Astrocyte (in vitro differentiated cells and primary cell): ENCODE measurements around the gene PCED1B. TPM values are rescaled to one million over a fixed set of nuclear protein-coding genes. Genes with fewer than 3 reads are reported as not detected.
A peak's percentile ranks its signal among the peaks of the same experiment; 100 is the strongest.

ENCODE experiments used
- DNase-seq: peaks from one replicate; pipeline ENCODE4 v3.0.0-alpha.2; 2010; ENCODE audit warnings: low read depth
- FAIRE-seq: peaks from 2 replicates; lab custom pipeline; 2011; peaks lifted over from hg19 to GRCh38; lab: Jason Lieb, UNC
- H2AFZ ChIP-seq: 2 replicates; pipeline ENCODE4 v1.6.0; 2012; ENCODE audit warnings: low read depth, low read length, inconsistent platforms
- H3K27ac ChIP-seq: 2 replicates; pipeline ENCODE4 v1.5.1; 2011; ENCODE audit warnings: low read depth, low read length, inconsistent platforms
- H3K27me3 ChIP-seq: 2 replicates; pipeline ENCODE4 v1.6.0; 2011; ENCODE audit warnings: low read length, inconsistent platforms; ENCODE audit not compliant: insufficient read depth
- H3K36me3 ChIP-seq: 2 replicates; pipeline ENCODE4 v1.5.1; 2011; ENCODE audit warnings: low read length, inconsistent platforms; ENCODE audit not compliant: insufficient read depth
- H3K4me1 ChIP-seq: 2 replicates; pipeline ENCODE4 v1.5.1; 2011; ENCODE audit warnings: low read length, inconsistent platforms; ENCODE audit not compliant: insufficient read depth
- H3K4me2 ChIP-seq: 2 replicates; pipeline ENCODE4 v1.6.0; 2012; ENCODE audit warnings: low read length, inconsistent platforms
- H3K4me3 ChIP-seq: 2 replicates; pipeline ENCODE4 v1.5.1; 2011; ENCODE audit warnings: low read depth, mild to moderate bottlenecking, low read length, inconsistent platforms; ENCODE audit not compliant: insufficient read depth
- H3K79me2 ChIP-seq: 2 replicates; pipeline ENCODE4 v1.6.0; 2012; ENCODE audit warnings: mild to moderate bottlenecking, low read length, inconsistent platforms; ENCODE audit not compliant: insufficient read depth
- H3K9ac ChIP-seq: 2 replicates; pipeline ENCODE4 v1.6.0; 2012; ENCODE audit warnings: mild to moderate bottlenecking, low read length, inconsistent platforms
- H3K9me3 ChIP-seq: 2 replicates; pipeline ENCODE4 v1.5.1; 2012; ENCODE audit warnings: low read depth, mild to moderate bottlenecking, low read length, inconsistent platforms; ENCODE audit not compliant: insufficient read depth
- H4K20me1 ChIP-seq: 2 replicates; pipeline ENCODE4 v1.6.0; 2012; ENCODE audit warnings: low read length, inconsistent platforms; ENCODE audit not compliant: insufficient read depth
- H3K27ac Mint-ChIP-seq: one replicate; pipeline ENCODE4 v1.8.0; 2021; ENCODE audit warnings: mild to moderate bottlenecking, mixed read lengths; ENCODE audit not compliant: unreplicated experiment
- H3K27me3 Mint-ChIP-seq: one replicate; pipeline ENCODE4 v1.8.0; 2021; ENCODE audit warnings: low read depth, mixed read lengths; ENCODE audit not compliant: unreplicated experiment
- H3K36me3 Mint-ChIP-seq: one replicate; pipeline ENCODE4 v1.8.0; 2021; ENCODE audit warnings: low read depth, mixed read lengths; ENCODE audit not compliant: unreplicated experiment
- H3K4me1 Mint-ChIP-seq: one replicate; pipeline ENCODE4 v1.8.0; 2021; ENCODE audit warnings: low read depth, mixed read lengths; ENCODE audit not compliant: unreplicated experiment
- H3K4me3 Mint-ChIP-seq: one replicate; pipeline ENCODE4 v1.8.0; 2021; ENCODE audit warnings: mild to moderate bottlenecking, moderate library complexity, mixed read lengths; ENCODE audit not compliant: unreplicated experiment
- H3K9me3 Mint-ChIP-seq: one replicate; pipeline ENCODE4 v1.8.0; 2021; ENCODE audit warnings: mild to moderate bottlenecking, mixed read lengths; ENCODE audit not compliant: unreplicated experiment
- EZH2 ChIP-seq: IDR thresholded peaks from 2 replicates; pipeline ENCODE4 v1.6.1; 2012; ENCODE audit warnings: mild to moderate bottlenecking, low read length, inconsistent platforms; ENCODE audit not compliant: insufficient read depth
- total RNA-seq: library from RNA; stranded (reverse); gene quantifications from 2 replicates; pipeline ENCODE4 v1.2.1, GENCODE V29; 2021
- TF ChIP-seq, protein P1 (sequence below): IDR thresholded peaks from 2 replicates; pipeline ENCODE4 v1.5.1; 2011; ENCODE audit warnings: low read depth, mild to moderate bottlenecking, inconsistent platforms, low read length, moderate library complexity; ENCODE audit not compliant: insufficient read depth

PCED1B gene
- total RNA-seq, 1 donor from 2014 or later: 1.8 TPM

- Mint-ChIP-seq H3K4me3 (no peak overlapping the region), H3K27me3 (no peaks in the 10 kb centered on the region), H3K4me1 (peaks cover 44% of the 10 kb centered on the region), H3K27ac (peak overlapping the region; percentile 81), H3K36me3 (peaks cover 2% of the 10 kb centered on the region), H3K9me3 (peaks cover 3% of the 10 kb centered on the region)
- Histone ChIP-seq H3K27ac (no peak overlapping the region), H4K20me1 (no peaks in the 10 kb centered on the region), H3K4me1 (peaks cover 34% of the 10 kb centered on the region), H3K9me3 (no peaks in the 10 kb centered on the region), H3K9ac (no peak overlapping the region), H2AFZ (no peak overlapping the region), H3K36me3 (no peaks in the 10 kb centered on the region), H3K4me2 (no peak overlapping the region), H3K4me3 (no peak overlapping the region), H3K27me3 (no peaks in the 10 kb centered on the region), H3K79me2 (no peaks in the 10 kb centered on the region)
- FAIRE-seq (no peak), DNase-seq (no peak)
- no peak for TF ChIP-seq EZH2
- TF ChIP-seq, protein P1, sequence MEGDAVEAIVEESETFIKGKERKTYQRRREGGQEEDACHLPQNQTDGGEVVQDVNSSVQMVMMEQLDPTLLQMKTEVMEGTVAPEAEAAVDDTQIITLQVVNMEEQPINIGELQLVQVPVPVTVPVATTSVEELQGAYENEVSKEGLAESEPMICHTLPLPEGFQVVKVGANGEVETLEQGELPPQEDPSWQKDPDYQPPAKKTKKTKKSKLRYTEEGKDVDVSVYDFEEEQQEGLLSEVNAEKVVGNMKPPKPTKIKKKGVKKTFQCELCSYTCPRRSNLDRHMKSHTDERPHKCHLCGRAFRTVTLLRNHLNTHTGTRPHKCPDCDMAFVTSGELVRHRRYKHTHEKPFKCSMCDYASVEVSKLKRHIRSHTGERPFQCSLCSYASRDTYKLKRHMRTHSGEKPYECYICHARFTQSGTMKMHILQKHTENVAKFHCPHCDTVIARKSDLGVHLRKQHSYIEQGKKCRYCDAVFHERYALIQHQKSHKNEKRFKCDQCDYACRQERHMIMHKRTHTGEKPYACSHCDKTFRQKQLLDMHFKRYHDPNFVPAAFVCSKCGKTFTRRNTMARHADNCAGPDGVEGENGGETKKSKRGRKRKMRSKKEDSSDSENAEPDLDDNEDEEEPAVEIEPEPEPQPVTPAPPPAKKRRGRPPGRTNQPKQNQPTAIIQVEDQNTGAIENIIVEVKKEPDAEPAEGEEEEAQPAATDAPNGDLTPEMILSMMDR: no peak
Observed at GRCh38 chr12:47267571-47267970, 188.2 kb downstream of the PCED1B start.

DNA sequence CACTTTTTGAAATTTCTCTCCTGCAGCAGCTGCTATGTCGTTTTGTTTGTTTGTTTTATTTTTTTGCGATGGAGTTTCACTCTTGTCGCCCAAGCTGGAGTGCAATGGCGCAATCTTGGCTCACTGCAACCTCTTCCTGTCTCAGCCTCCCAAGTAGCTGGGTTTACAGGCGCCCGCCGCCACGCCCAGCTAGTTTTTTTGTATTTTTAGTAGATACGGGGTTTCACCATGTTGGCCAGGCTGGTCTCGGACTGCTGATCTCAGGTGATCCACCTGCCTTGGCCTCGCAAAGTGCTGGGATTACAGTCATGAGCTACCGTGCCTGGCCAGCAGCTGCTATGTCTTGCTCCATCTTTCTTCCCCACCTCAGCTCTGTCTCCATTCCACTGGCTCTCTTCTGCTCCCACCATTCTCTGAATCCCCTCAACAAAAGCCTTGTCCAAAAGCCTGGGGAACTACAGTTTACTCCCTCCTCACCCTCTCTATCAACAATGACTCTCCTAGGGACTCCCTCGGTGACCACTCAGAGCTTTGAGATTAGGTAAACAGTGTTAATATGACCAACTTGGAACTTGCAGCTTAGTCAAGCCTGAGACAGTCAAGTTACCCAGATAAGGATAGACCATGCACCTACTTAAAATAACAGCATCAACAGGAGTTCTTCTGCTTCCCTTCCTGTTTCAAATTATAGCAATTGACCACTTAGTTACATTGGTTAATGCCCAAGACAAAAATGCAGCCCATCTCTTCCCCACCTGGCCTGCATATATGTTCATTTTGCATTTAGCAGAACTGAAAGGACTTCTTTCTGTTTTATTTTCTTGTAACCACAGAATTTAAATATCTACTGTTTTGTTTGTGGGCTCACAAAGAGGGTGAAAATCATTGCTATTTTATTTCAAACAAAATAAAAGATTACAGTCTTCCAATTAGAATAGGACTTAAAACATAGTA, 189.4 kb downstream of the PCED1B start:
- no peak overlapping the region for H3K4me3 Mint-ChIP-seq
- Histone ChIP-seq H3K27ac (peak overlapping the region; percentile 22), H3K4me1 (peaks cover 44% of the 10 kb centered on the region), H3K27me3 (no peaks in the 10 kb centered on the region), H4K20me1 (no peaks in the 10 kb centered on the region), H3K9me3 (no peaks in the 10 kb centered on the region), H3K9ac (no peak overlapping the region), H2AFZ (no peak overlapping the region), H3K36me3 (no peaks in the 10 kb centered on the region), H3K4me2 (no peak overlapping the region), H3K79me2 (no peaks in the 10 kb centered on the region), H3K4me3 (no peak overlapping the region)
- DNase-seq (no peak), FAIRE-seq (no peak)
- H3K4me1 Mint-ChIP-seq: peaks cover 55% of the 10 kb centered on the region
- H3K27me3 Mint-ChIP-seq: no peaks in the 10 kb centered on the region
- H3K9me3 Mint-ChIP-seq: peaks cover 3% of the 10 kb centered on the region
- TF ChIP-seq, protein P1: no peak
- no peak for TF ChIP-seq EZH2
- H3K27ac Mint-ChIP-seq: peak overlapping the region; percentile 34
- peaks cover 2% of the 10 kb centered on the region for H3K36me3 Mint-ChIP-seq

- FAIRE-seq: no peak
- H3K9ac ChIP-seq: no peak overlapping the region
- H3K4me2 ChIP-seq: no peak overlapping the region
- TF ChIP-seq, protein P1: no peak
- no peak for TF ChIP-seq EZH2
- no peak for DNase-seq
- Mint-ChIP-seq H3K36me3 (peaks cover 2% of the 10 kb centered on the region), H3K27me3 (no peaks in the 10 kb centered on the region), H3K9me3 (peaks cover 3% of the 10 kb centered on the region), H3K4me3 (peak overlapping the region; percentile 41), H3K4me1 (peaks cover 58% of the 10 kb centered on the region), H3K27ac (peak overlapping the region; percentile 100)
- peak overlapping the region; percentile 14 for H2AFZ ChIP-seq
- H3K4me3 ChIP-seq: no peak overlapping the region
- H4K20me1 ChIP-seq: no peaks in the 10 kb centered on the region
- H3K27me3 ChIP-seq: no peaks in the 10 kb centered on the region
- no peaks in the 10 kb centered on the region for H3K36me3 ChIP-seq
- no peaks in the 10 kb centered on the region for H3K9me3 ChIP-seq
- peak overlapping the region; percentile 95 for H3K27ac ChIP-seq
- peaks cover 44% of the 10 kb centered on the region for H3K4me1 ChIP-seq
- no peaks in the 10 kb centered on the region for H3K79me2 ChIP-seq
Observed at GRCh38 chr12:47269916-47270315, 190.5 kb downstream of the PCED1B start.
